Type B pancreatic cell (in vitro differentiated cells): Measurements from ENCODE around the gene TRANK1. TPM values are rescaled to one million over a fixed set of nuclear protein-coding genes. Genes with fewer than 3 reads are reported as not detected.
"Not testable (repeated sequence)": the region's sequence is repeated elsewhere in the genome, so short reads cannot be mapped to it uniquely, and the experiment has no call there.

Experiments used
- DNase-seq: peaks from one replicate; pipeline ENCODE4 v3.0.0; 2021; ENCODE audit warnings: mixed read lengths; ENCODE audit not compliant: unreplicated experiment; ENCODE audit errors: extremely low spot score
- H3K27ac Mint-ChIP-seq: 2 replicates; pipeline ENCODE4 v1.8.0; 2021; ENCODE audit warnings: mild to moderate bottlenecking, mixed read lengths
- H3K27me3 Mint-ChIP-seq: 2 replicates; pipeline ENCODE4 v1.8.0; 2021; ENCODE audit warnings: mixed read lengths
- H3K36me3 Mint-ChIP-seq: 2 replicates; pipeline ENCODE4 v1.8.0; 2021; ENCODE audit warnings: mixed read lengths
- H3K4me1 Mint-ChIP-seq: one replicate; pipeline ENCODE4 v1.8.0; 2021; ENCODE audit warnings: mixed read lengths; ENCODE audit not compliant: unreplicated experiment
- H3K4me3 Mint-ChIP-seq: 2 replicates; pipeline ENCODE4 v1.8.0; 2021; ENCODE audit warnings: mild to moderate bottlenecking, mixed read lengths
- H3K9me3 Mint-ChIP-seq: 2 replicates; pipeline ENCODE4 v1.8.0; 2021; ENCODE audit warnings: mixed read lengths
- total RNA-seq: library from RNA; stranded (reverse); gene quantifications from 2 replicates; pipeline ENCODE4 v1.2.1, GENCODE V29; 2021; ENCODE audit warnings: low replicate concordance
- TF ChIP-seq, protein P1 (sequence below): fragments of 200-600 bp; sonication (generic); conservative IDR thresholded peaks from 2 replicates; pipeline ENCODE4 v1.5.0; 2021; ENCODE audit warnings: antibody characterized with exemption, mild to moderate bottlenecking

Gene TRANK1
- total RNA-seq, 1 donor from 2014 or later = 18.0 TPM

DNA sequence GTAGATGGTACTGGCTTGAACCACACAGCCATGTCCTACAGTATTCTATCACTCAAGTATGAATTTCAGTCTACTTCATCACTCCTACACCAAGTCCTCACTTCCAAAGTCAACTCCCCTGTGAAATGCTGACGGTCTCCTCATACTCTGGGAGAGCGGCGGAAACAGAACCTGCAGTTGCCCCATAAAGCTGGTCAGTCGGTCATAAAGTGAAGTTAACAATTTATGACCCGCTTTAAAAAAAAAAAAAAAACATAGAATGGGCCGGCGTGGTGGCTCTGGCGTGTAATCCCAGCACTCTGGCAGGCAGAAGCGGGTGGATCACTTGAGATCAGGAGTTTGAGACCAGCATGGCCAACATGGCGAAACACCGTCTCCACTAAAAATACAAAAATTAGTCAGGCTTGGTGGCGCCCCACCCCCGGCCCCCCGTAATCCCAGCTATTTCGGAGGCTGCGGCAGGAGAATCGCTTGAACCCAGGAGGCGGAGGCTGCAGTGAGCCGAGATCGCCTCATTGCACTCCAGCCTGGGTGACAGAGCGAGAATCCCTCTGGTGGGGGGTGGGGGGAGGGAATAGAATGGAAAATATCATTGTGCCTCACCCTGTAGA is 2.1 kb downstream of the TRANK1 start:
- H3K4me1 Mint-ChIP-seq = peaks cover 18% of the 10 kb centered on the region
- H3K36me3 Mint-ChIP-seq = no peaks in the 10 kb centered on the region
- H3K9me3 Mint-ChIP-seq = no peaks in the 10 kb centered on the region
- TF ChIP-seq, protein P1, sequence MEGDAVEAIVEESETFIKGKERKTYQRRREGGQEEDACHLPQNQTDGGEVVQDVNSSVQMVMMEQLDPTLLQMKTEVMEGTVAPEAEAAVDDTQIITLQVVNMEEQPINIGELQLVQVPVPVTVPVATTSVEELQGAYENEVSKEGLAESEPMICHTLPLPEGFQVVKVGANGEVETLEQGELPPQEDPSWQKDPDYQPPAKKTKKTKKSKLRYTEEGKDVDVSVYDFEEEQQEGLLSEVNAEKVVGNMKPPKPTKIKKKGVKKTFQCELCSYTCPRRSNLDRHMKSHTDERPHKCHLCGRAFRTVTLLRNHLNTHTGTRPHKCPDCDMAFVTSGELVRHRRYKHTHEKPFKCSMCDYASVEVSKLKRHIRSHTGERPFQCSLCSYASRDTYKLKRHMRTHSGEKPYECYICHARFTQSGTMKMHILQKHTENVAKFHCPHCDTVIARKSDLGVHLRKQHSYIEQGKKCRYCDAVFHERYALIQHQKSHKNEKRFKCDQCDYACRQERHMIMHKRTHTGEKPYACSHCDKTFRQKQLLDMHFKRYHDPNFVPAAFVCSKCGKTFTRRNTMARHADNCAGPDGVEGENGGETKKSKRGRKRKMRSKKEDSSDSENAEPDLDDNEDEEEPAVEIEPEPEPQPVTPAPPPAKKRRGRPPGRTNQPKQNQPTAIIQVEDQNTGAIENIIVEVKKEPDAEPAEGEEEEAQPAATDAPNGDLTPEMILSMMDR = no peak
- peak; percentile 24 for DNase-seq
- H3K27me3 Mint-ChIP-seq = peaks cover 11% of the 10 kb centered on the region
- H3K4me3 Mint-ChIP-seq = no peak overlapping the region
- H3K27ac Mint-ChIP-seq = no peak overlapping the region

DNA sequence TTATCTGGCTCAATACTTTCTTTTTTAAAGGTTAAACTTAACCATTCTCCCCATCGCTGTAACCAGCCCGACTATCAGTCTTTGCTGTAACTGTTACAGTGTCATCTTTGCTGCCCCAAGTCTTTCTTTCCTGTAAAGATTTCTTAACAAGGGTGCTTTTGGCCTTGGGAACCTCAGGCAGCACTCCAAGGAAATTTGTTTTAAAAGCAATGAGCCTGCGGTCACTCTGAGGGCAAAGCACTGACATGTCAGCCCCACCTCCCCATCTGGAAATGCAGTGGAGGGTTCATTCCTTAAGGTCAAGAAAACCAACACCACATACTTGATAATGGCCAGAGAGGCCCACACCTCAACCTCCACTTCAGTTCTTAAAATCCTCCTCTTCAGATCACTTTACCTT is 3.2 kb downstream of the TRANK1 start:
- TF ChIP-seq, protein P1 = no peak
- Mint-ChIP-seq H3K9me3 (no peaks in the 10 kb centered on the region), H3K36me3 (no peaks in the 10 kb centered on the region), H3K4me1 (peaks cover 18% of the 10 kb centered on the region), H3K27me3 (peaks cover 11% of the 10 kb centered on the region), H3K27ac (peak overlapping the region; percentile 23), H3K4me3 (peak overlapping the region; percentile 12)
- DNase-seq = peak; percentile 42

DNA sequence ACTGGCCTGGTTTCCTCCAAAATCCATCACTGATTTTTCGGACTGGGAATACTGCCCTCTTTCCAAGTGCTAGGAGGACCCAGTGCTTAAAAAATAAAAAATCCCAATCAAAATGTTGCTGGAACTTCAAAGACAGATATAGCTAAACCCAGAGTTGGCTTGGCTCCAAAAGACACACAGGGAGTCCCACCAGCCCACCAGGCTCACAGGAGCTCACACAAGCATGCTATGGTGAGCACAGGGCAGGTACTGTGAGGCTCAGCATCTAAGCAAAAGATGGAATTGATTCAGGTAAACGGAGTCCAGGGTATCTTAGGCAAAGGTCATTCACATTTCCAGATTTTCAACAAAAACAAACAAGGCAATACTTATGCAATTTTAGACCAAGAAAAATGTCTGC is 3.7 kb downstream of the TRANK1 start:
- Mint-ChIP-seq H3K9me3 (no peaks in the 10 kb centered on the region), H3K4me1 (peaks cover 18% of the 10 kb centered on the region), H3K4me3 (peak overlapping the region; percentile 34), H3K27me3 (peaks cover 11% of the 10 kb centered on the region), H3K27ac (peak overlapping the region; percentile 23), H3K36me3 (no peaks in the 10 kb centered on the region)
- DNase-seq = peak; percentile 7
- TF ChIP-seq, protein P1 = no peak

DNA sequence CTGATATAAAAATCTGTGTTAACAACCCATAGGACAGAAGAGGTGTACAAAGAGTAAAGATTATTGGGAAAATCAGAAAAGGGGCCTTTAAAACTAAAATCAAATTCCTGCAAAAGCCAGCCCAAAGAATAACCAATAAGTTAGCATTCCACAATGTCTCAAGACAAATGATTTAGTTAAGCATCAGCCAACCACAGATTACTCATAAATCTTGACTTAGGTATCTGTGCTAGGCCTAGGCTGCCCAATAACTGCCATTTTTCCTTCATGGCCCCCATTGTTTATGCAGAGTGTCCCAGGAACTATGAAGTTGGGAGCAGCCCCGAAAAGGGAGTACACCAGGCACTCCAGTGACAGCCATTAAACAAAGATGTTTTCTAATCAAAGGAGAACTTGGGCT is 7.4 kb downstream of the TRANK1 start:
- Mint-ChIP-seq H3K36me3 (peaks cover 12% of the 10 kb centered on the region), H3K4me3 (no peak overlapping the region), H3K27me3 (peaks cover 3% of the 10 kb centered on the region), H3K27ac (no peak overlapping the region), H3K4me1 (peaks cover 30% of the 10 kb centered on the region), H3K9me3 (peaks cover 4% of the 10 kb centered on the region)
- no peak for DNase-seq
- TF ChIP-seq, protein P1 = no peak

DNA sequence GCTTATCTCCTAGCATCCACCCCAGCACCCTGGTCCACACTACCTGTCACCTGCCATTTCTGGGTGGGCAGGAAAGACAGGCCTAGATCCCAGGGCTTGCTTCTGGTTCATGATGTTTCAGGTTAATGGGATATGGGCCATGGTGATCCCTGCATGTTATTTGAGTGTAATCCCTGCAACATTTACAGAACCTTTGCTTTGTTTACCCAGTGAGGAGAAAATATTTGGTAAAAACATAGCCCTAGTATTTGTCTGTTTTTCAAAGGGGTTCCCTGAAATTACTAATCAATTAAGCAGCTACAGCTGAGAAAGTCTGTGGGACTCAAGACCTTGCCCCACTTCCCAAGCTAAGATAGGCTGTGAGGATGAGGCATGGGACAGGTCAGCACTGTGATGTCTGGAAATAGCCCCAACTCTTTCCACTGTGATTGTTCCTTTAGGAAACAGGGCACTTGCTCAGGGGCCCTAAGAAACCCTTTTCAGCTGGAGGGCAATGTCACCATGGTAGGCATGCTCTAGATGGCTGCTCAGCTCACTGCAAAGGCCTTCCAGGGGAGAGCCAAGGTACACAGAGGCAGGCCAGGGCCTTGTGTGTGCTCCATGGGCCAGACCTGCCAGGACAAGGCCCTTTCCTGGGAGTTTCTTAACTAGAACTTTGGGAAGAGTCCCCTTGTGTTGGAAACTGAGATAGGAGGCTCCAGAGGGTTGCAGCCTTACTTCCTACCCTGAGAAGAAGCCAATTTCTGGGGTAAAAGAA is 11.1 kb downstream of the TRANK1 start:
- no peaks in the 10 kb centered on the region for H3K27me3 Mint-ChIP-seq
- peaks cover 16% of the 10 kb centered on the region for H3K36me3 Mint-ChIP-seq
- DNase-seq = peak; percentile 31
- peaks cover 6% of the 10 kb centered on the region for H3K9me3 Mint-ChIP-seq
- no peak overlapping the region for H3K4me3 Mint-ChIP-seq
- peak overlapping the region; percentile 75 for H3K27ac Mint-ChIP-seq
- peaks cover 22% of the 10 kb centered on the region for H3K4me1 Mint-ChIP-seq
- TF ChIP-seq, protein P1 = no peak

DNA sequence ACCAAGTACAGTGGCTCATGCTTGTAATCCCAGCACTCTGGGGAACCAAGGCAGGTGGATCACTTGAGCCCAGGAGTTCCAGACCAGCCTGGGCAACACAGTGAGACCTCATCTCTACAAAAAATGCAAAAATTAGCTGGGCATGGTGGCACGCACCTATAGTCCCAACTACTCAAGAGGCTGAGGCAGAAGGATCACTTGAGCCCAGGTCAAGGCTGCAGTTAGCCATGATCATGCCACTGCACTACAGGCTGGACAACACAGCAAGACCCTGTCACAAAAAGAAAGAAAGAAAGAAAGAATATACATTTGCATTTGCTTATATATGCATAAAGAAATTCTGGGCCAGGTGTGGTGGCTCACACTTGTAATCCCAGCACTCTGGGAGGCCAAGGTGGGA is 13.4 kb downstream of the TRANK1 start:
- H3K36me3 Mint-ChIP-seq = peaks cover 16% of the 10 kb centered on the region
- not testable (repeated sequence) for DNase-seq, H3K9me3 Mint-ChIP-seq, H3K4me3 Mint-ChIP-seq, H3K27me3 Mint-ChIP-seq
- peaks cover 32% of the 10 kb centered on the region for H3K4me1 Mint-ChIP-seq
- peak overlapping the region; percentile 46 for H3K27ac Mint-ChIP-seq
